ENCODE data around the gene NR1H3. TPM values are rescaled to one million over a fixed set of nuclear protein-coding genes. Genes with fewer than 3 reads are reported as not detected.

NR1H3 gene
- total and polyA plus RNA-seq, 8 donors, result 8.9 to 60.0 (median 17.6) TPM

- intact Hi-C loops (cut with DNase I), result no loop called here
- Histone ChIP-seq H3K4me1 (peaks cover 13 to 15% (median 14%) of the 10 kb centered on the region in 3 donors), H3K9me3 (no peaks in the 10 kb centered on the region), H3K4me3 (no peak overlapping the region), H3K27me3 (no peaks in the 10 kb centered on the region), H3K27ac (peak overlapping the region in 2 of 4 donors; percentile 93 to 95), H3K36me3 (no peaks in the 10 kb centered on the region)
- DNase-seq (peak in 1 of 6 donors; percentile 20), FAIRE-seq (no peak), ATAC-seq (no peak)
- WGBS, 2 donors, result 74 to 79% methylated on average over 6 of the region's 6 CpGs
- TF ChIP-seq CTCF (IDR thresholded peaks at IDR 0.05), result no peak
Measured at GRCh38 chr11:47267876-47268275, 10.1 kb downstream of the NR1H3 start.

- Histone ChIP-seq H3K27ac (peak overlapping the region; percentile 84 to 95 (median 94)), H3K36me3 (no peaks in the 10 kb centered on the region), H3K9me3 (no peaks in the 10 kb centered on the region), H3K27me3 (no peaks in the 10 kb centered on the region), H3K4me3 (peak overlapping the region in 2 of 4 donors; percentile 73 to 78), H3K4me1 (peaks cover 13 to 15% (median 14%) of the 10 kb centered on the region in 3 donors)
- no peak for ATAC-seq
- no peak for TF ChIP-seq CTCF (IDR thresholded peaks at IDR 0.05)
- DNase-seq, result peak in 1 of 6 donors; percentile 19
- intact Hi-C loops (cut with DNase I), result no loop called here
- WGBS, 2 donors, result 71 to 73% methylated on average over 13 of the region's 13 CpGs
- no peak for FAIRE-seq
Measured at GRCh38 chr11:47268448-47269001, 10.7 kb downstream of the NR1H3 start.

- Histone ChIP-seq H3K4me3 (peak overlapping the region; percentile 73 to 82 (median 78)), H3K27me3 (no peaks in the 10 kb centered on the region), H3K9me3 (no peaks in the 10 kb centered on the region), H3K27ac (peak overlapping the region; percentile 84 to 95 (median 94)), H3K36me3 (peaks cover 0 to under 1% (median 0%) of the 10 kb centered on the region in 3 donors), H3K4me1 (peaks cover 13 to 15% (median 14%) of the 10 kb centered on the region in 3 donors)
- peak; percentile 89 to 94 (median 92) for DNase-seq
- intact Hi-C loops (cut with DNase I), result no loop called here
- WGBS, 2 donors, result 7 to 9% methylated on average over 38 to 52 of the region's 52 CpGs
- FAIRE-seq, result no peak
- ATAC-seq, result peak; percentile 87 to 94 (median 89)
- TF ChIP-seq CTCF (IDR thresholded peaks at IDR 0.05), result no peak
Measured at GRCh38 chr11:47269002-47269828, 11.4 kb downstream of the NR1H3 start.

GRCh38 chr11:47269829-47270305 is 12.1 kb downstream of the NR1H3 start, which contains the start of gene MADD:
TSS of gene MADD (plus strand) at chr11:47270133.
- TF ChIP-seq CTCF (IDR thresholded peaks at IDR 0.05), result no peak
- Histone ChIP-seq H3K4me3 (peak within 1 kb of the TSS; percentile 73 to 82 (median 78)), H3K27me3 (no peaks in the 10 kb centered on the region), H3K36me3 (peaks cover 0 to 7% (median 4%) of the 10 kb centered on the region in 3 donors), H3K27ac (peak within 1 kb of the TSS; percentile 84 to 95 (median 94)), H3K4me1 (peaks cover 13 to 15% (median 14%) of the 10 kb centered on the region in 3 donors), H3K9me3 (no peaks in the 10 kb centered on the region)
- 0 to 1% methylated on average over 30 to 57 of the region's 57 CpGs for WGBS, 2 donors
- ATAC-seq (peak; percentile 84 to 91 (median 88)), DNase-seq (peak; percentile 83 to 93 (median 86)), FAIRE-seq (no peak)
- intact Hi-C loops (cut with DNase I), result no loop called here
